HG02973 (cell line): Measurements from ENCODE around the gene GLDN.
A peak's percentile ranks its signal among the peaks of the same experiment; 100 is the strongest.

Experiments used
- ATAC-seq: cut with Tn5 transposase; IDR thresholded peaks from one replicate; pipeline ENCODE4 v1.9.1; 2021; ENCODE audit warnings: moderate library complexity; ENCODE audit not compliant: unreplicated experiment

Gene GLDN

DNA sequence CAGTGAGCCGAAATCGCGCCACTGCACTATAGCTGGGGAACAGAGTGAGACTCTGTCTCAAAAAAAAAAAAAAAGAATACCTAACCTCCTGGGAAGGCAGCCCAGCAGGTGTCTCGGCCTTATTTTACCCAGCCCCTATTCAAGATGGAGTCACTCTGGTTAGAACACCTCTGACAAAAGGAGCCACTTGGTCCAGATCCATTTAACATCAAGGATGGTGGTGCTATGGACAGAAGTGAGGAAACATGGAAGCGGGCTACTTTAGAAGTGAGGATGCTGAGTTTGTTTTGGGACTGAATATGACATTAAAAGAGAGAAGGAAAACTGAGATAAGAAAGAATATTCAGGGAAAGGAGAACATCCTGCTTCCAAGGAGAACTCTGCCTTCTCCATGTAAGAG is 14.7 kb downstream of the GLDN start:
- no peak for ATAC-seq

GRCh38 chr15:51356983-51357382 is 15.5 kb downstream of the GLDN start:
- no peak for ATAC-seq

GRCh38 chr15:51359981-51360380 is 18.5 kb downstream of the GLDN start:
- ATAC-seq = no peak

- no peak for ATAC-seq
These were observed 21.9 kb downstream of the GLDN start for GRCh38 chr15:51363383-51363782.

DNA sequence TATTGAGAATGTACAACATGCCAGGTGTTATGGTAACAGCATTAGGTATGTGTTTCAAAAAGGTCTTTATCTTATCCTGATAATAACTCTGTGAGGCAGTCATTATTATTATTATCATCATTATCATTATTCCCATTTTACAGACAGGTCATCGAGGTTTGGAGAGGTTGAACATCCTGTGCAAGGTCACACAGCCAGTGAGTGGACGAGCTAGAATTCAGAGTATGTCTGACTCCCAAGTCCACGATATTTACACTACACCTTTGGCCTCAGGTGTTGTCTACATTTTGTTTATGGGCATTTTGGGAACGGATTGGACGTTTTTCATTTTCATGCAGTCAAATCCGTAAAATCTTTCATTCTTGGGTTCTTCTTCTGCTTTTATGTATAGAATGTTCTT is 24.0 kb downstream of the GLDN start:
- no peak for ATAC-seq

DNA sequence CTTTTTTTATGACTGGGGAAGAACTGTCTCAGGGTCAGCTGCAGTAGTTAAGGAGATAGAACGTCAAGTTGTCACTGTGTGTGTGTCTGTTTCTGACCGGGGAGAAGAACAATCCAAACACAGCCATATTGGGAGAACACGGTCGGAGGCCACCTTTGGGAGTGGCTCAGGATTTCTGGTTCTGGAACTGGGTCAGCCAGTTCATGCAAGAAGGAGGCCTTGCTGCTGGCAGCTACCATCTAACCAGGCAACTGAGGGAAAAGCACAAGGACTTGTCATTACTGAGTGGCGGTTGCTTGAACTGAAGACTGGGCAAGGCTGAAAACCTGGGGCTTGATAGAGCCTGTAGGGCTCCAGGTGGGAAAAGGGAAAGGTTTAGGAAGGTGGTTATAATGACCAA is 24.6 kb downstream of the GLDN start:
- no peak for ATAC-seq

- no peak for ATAC-seq
These were observed 25.5 kb downstream of the GLDN start for GRCh38 chr15:51366920-51367319.

DNA sequence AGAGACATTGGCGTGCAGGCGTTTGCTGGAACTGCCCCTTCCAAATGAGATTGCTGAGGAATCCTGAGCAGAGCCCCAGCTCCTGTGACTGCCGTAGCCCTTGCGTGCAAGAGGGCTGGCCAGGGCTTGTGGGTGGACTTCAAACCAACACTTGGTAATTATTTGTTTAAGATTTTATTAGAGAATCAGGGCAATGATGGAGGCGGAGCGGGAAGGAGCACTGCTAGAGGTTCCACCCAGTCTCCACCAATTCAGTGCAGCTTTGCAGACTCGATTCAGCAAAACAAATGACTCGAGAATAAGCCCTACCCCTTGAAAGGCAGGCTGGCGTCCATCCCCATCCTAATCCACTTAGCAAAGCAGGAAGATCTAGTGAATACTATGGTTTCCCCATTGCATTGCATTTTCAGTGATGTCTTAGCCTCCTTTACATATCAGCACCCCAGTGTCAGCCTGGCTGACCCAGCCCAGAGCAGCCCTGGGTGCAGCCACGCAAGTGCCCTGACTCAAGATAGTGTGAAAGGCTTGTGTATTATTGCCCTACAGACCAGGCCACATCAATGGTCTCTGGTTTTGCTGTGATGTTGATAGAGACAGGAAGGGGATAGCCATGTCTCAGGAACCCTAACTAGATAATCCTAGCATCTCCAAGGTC is 26.0 kb downstream of the GLDN start:
- ATAC-seq = no peak

GRCh38 chr15:51368307-51368706 is 26.9 kb downstream of the GLDN start:
- no peak for ATAC-seq

GRCh38 chr15:51368751-51369450 is 27.4 kb downstream of the GLDN start:
- no peak for ATAC-seq

DNA sequence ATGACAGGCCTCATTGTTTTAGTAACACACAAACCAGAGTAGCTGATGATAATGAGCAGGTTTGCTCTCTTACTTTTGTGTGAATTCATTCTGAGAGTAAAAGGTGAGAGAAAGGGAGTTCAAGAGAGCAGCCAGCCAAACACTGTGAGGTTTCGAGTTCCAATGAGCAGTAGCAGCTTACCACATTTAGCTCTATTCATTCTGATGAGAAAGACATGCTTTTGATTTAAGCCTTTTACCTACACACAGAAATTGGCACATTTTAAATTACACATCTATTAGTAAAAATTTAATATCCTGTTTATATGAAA is 28.0 kb downstream of the GLDN start:
- ATAC-seq = no peak

- ATAC-seq = no peak
These were observed 29.8 kb downstream of the GLDN start for GRCh38 chr15:51371266-51371665.

DNA sequence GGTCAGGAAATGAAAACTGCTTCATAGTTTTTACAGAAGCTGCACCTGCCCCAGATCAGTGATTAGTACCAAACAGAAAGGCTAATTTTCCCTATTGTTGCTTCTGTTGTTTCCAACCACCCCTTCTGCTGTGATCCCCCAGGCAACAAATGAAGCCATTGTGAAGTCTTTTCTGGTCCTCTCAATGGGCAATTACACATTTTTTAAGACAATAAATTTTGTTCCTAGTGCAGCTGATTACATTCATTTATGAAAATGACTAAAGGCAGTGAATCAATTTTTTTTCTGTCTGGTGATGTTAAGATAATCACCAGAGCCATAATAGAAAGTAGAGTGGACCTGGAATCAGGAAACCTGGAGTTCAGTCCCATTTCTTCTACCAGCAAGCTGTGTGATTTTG is 32.7 kb downstream of the GLDN start:
- no peak for ATAC-seq

DNA sequence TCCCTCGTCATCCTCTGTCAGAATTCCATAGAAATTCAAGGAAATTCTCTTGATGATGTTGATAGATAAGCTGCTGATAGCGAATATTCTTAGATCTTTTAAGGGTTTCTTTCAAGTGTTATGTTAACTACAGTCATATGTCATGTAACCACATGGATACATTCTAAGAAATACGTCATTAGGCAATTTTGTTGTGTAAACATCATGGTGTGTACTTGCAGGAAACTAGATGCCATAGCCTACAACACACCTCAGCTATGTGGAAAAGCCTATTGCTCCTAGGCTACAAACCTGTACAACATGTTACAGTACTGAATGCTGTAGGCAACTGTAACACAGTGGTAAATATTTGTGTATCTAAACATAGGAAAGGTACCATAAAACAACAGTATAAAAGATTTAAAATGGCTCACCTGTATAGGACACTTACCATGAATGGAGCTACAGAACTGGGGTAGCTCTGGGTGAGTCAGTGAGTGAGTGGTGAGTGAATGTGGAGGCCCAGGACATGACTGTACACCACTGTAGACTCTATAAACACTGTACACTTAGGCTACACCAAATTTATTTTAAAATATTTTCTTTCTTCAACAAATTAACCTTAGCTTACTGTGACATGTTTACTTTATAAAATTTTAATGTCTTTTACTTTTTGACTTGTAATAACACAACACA is 34.6 kb downstream of the GLDN start:
- no peak for ATAC-seq

DNA sequence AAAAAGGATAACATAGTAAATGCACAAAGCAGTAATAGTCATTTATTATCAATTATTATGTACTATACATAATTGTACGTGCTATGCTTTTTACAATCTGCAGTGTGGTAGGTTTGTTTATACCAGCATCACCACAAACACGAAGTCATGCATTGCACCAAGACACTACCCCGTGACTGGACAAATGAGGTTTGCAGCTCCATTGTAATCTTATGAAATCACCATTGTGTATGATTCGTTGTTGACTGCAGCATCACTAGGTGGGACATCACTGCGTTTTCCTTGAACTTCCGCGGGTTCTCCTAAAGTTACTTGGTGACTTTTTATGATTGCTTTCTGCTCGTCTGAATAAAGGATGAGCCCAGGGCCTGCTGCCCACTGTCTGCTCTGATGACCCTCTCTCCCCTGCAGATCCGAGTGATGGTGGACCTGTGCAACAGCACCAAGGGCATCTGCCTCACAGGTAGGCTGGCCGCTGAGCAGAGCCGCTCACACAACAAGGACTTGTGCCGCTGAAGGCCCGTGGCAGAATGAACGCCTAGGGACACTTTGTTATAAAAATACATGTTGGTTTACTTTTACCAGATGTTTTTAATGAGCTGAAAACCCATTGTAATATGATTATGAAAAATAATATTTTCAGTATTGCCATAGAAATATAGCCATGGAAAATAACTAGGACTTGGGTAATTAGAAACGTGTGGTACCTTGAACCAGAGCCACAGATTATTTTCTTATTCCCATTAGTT is 35.8 kb downstream of the GLDN start:
- no peak for ATAC-seq

GRCh38 chr15:51378406-51378805 is 37.0 kb downstream of the GLDN start:
- ATAC-seq = no peak

GRCh38 chr15:51379390-51379789 is 37.9 kb downstream of the GLDN start:
- ATAC-seq = no peak

GRCh38 chr15:51380999-51381806 is 39.7 kb downstream of the GLDN start:
- peak; percentile 71 for ATAC-seq

DNA sequence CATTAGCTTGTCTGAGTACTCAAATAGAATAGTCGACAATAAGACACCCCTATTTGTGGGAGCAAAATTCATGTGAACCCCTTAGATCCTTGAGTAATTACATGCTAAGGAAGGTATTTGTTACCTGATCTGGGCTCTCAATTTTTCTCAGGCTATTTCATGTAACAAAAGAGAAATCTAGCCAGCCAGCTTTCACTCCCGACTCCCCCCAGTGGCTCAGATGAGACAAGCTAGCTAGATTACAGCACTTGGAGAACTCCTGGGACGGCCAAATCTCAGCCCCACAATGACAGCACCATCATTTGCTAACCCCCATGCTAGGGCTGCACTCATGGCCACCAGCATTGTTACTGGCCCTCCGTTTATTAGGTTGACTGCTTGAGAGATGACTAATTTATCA is 41.3 kb downstream of the GLDN start:
- ATAC-seq = no peak

GRCh38 chr15:51386029-51386428 is 44.6 kb downstream of the GLDN start:
- ATAC-seq = no peak

DNA sequence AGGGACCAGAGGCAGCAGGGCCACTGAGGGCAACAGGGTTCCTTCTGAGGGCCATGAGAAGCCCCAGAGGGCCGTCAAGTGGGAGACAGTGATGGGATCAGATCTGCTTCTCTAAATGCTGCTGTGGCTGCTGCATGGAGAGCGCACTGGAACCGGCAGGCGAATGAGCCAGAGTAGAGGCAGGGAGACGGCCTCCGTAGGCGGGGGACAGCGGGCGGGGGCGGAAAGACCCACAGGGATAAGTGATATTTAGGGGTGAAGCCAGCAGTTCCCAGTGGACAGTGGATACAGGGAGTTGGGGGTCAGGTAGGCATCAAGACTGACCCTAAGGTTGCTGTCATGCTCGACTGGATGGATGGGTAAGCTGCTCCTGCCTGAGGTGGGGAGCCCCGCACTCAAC is 45.0 kb downstream of the GLDN start:
- no peak for ATAC-seq
